Smooth muscle cell (in vitro differentiated cells): ENCODE data around the gene MRPL20. TPM values are rescaled to one million over a fixed set of nuclear protein-coding genes. Genes with fewer than 3 reads are reported as not detected.

Experiments
- DNase-seq: peaks from one replicate; lab custom pipeline; 2025; ENCODE audit not compliant: unreplicated experiment; lab: John Stamatoyannopoulos, UW
- H2AFZ ChIP-seq: fragments of 200-600 bp; sonication (generic); 2 replicates; pipeline ENCODE4 v1.6.0; 2016; ENCODE audit warnings: antibody characterized with exemption, low read depth, mild to moderate bottlenecking
- H3F3A ChIP-seq: fragments of 200-600 bp; sonication (generic); 2 replicates; pipeline ENCODE4 v1.6.0; 2017; ENCODE audit warnings: antibody characterized with exemption, low read depth
- H3K27ac ChIP-seq: fragments of 200-600 bp; sonication (generic); 2 replicates; pipeline ENCODE4 v1.5.1; 2016; ENCODE audit warnings: low read depth, mild to moderate bottlenecking
- H3K27me3 ChIP-seq: fragments of 200-600 bp; sonication (generic); 2 replicates; pipeline ENCODE4 v1.6.1; 2016; ENCODE audit warnings: low read depth, mild to moderate bottlenecking
- H3K36me3 ChIP-seq: fragments of 200-600 bp; sonication (generic); 2 replicates; pipeline ENCODE4 v1.5.1; 2016; ENCODE audit warnings: low read depth
- H3K4me1 ChIP-seq: fragments of 200-600 bp; sonication (generic); 2 replicates; pipeline ENCODE4 v1.5.1; 2016; ENCODE audit warnings: low read depth
- H3K4me2 ChIP-seq: fragments of 200-600 bp; sonication (generic); 2 replicates; pipeline ENCODE4 v1.6.0; 2016; ENCODE audit warnings: mild to moderate bottlenecking
- H3K4me3 ChIP-seq: fragments of 200-600 bp; sonication (generic); 2 replicates; pipeline ENCODE4 v1.5.1; 2016; ENCODE audit warnings: mild to moderate bottlenecking
- H3K79me2 ChIP-seq: fragments of 200-600 bp; sonication (generic); 2 replicates; pipeline ENCODE4 v1.6.0; 2016; ENCODE audit warnings: low read depth, mild to moderate bottlenecking
- H3K9ac ChIP-seq: fragments of 200-600 bp; sonication (generic); 2 replicates; pipeline ENCODE4 v1.6.0; 2016; ENCODE audit warnings: low read depth
- H3K9me3 ChIP-seq: fragments of 200-600 bp; sonication (generic); replicated peaks from 2 replicates; pipeline ENCODE4 v1.5.1; 2016; ENCODE audit warnings: low read depth
- H4K20me1 ChIP-seq: fragments of 200-600 bp; sonication (generic); 2 replicates; pipeline ENCODE4 v1.6.0; 2016; ENCODE audit warnings: low read depth
- CTCF ChIP-seq: fragments of 200-600 bp; sonication (generic); IDR thresholded peaks from 2 replicates; pipeline ENCODE4 v1.5.1; 2017; ENCODE audit warnings: borderline replicate concordance, mild to moderate bottlenecking, antibody characterized with exemption; ENCODE audit not compliant: insufficient read depth, poor library complexity, severe bottlenecking
- WGBS: methylation state at CpG from one replicate; pipeline ENCODE4 v1.1.7; 2016; ENCODE audit warnings: low lambda C conversion rate; 5-methylcytosine and 5-hydroxymethylcytosine counted together
- polyA plus RNA-seq: library from polyadenylated mRNA; unstranded; fragments of >200 nt; fragmentation: Nextera tagmentation; extraction: Ambion mirVana; gene quantifications from 2 replicates; pipeline ENCODE4 v1.2.1, GENCODE V29; 2016
- total RNA-seq: library from RNA; depleted of rRNA; stranded (reverse); fragments of >200 nt; gene quantifications from 2 replicates; pipeline ENCODE4 v1.2.3, GENCODE V29; 2014

The MRPL20 gene
- total and polyA plus RNA-seq, 2 experiments from 2014 or later: 99.6 to 147 TPM

- no peak overlapping the region for H3K9ac ChIP-seq
Measured at GRCh38 chr1:1422465-1423244, 15.6 kb upstream of the MRPL20 start.

GRCh38 chr1:1421907-1422464 lies 14.9 kb upstream of the MRPL20 start:
- Histone ChIP-seq H3K4me1 (peaks cover 15% of the 10 kb centered on the region), H3K4me3 (no peak overlapping the region), H4K20me1 (no peaks in the 10 kb centered on the region), H3K9me3 (no peaks in the 10 kb centered on the region), H3K27ac (peak overlapping the region; percentile 53), H3K27me3 (no peaks in the 10 kb centered on the region), H3K4me2 (peak overlapping the region; percentile 7), H3K36me3 (no peaks in the 10 kb centered on the region), H2AFZ (no peak overlapping the region), H3K79me2 (no peaks in the 10 kb centered on the region), H3K9ac (no peak overlapping the region), H3F3A (peaks cover 7% of the 10 kb centered on the region)
- TF ChIP-seq CTCF: no peak
- WGBS: 82% methylated on average over 7 of the region's 7 CpGs
- no peak for DNase-seq

More at GRCh38 chr1:1422465-1423244, 15.6 kb upstream of the MRPL20 start:
- Histone ChIP-seq H3K27ac (peak overlapping the region; percentile 53), H3K4me1 (peaks cover 15% of the 10 kb centered on the region), H2AFZ (no peak overlapping the region), H3K9me3 (no peaks in the 10 kb centered on the region), H3K4me2 (peak overlapping the region; percentile 7), H3K27me3 (no peaks in the 10 kb centered on the region), H4K20me1 (no peaks in the 10 kb centered on the region), H3K79me2 (no peaks in the 10 kb centered on the region), H3K4me3 (no peak overlapping the region), H3K36me3 (no peaks in the 10 kb centered on the region), H3F3A (peaks cover 7% of the 10 kb centered on the region)
- WGBS: 55% methylated on average over 29 of the region's 29 CpGs
- TF ChIP-seq CTCF: no peak
- DNase-seq: no peak

DNA sequence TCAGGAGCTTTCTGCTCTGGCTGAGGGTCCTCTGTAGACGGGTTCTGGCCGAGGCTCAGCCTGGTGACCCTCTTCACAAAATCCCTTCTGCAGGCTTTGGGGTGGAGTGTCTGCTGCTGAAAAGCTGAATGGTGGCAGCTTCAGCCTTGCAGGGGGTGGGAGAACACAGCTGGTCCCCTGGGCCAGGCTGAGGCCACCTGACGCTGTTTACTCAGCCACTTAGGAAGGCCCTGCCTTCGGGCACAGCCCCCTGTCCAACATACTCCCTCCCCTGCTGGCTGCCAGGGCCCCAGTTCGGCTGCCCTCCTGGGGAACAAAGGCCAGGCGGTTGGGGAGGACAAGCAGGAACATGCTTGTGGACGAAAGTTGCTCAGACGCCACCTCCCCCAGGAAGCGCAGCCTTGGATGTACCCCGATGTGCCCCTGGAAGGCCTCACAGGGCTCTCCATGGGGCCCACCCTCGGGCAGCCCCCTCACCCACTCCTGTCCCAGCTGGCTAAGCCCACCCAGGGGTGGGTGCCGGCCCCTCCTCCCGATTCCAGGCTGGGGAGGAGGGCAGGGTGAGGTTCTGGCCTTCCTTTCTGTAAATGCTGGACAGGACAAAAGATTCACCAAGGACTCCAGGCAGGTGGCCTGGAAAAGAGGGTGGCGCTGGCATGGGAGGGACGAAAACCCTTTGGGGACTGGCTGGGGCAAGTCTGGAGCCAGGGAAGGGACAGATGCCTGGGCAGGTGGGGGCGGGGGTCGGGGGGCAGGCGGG lies 14.2 kb upstream of the MRPL20 start, which contains the start of gene ANKRD65:
Gene ANKRD65 (minus strand): TSS at position 130 of the 760 bp plus-strand sequence. CDS start 271 bp downstream, outside the sequence.
- Histone ChIP-seq H3K4me2 (peak within 1 kb of the TSS; percentile 54), H2AFZ (no peak within 1 kb of the TSS), H3K9ac (no peak within 1 kb of the TSS)

More for the DNA sequence above, 14.2 kb upstream of the MRPL20 start, which contains the start of gene ANKRD65:
- H3K27me3 ChIP-seq: no peaks in the 10 kb centered on the region
- no peaks in the 10 kb centered on the region for H4K20me1 ChIP-seq
- peak within 1 kb of the TSS; percentile 8 for H3K4me3 ChIP-seq
- H3F3A ChIP-seq: peaks cover 7% of the 10 kb centered on the region
- no peak for DNase-seq
- H3K4me1 ChIP-seq: peaks cover 11% of the 10 kb centered on the region
- H3K36me3 ChIP-seq: no peaks in the 10 kb centered on the region
- no peak for TF ChIP-seq CTCF
- H3K79me2 ChIP-seq: no peaks in the 10 kb centered on the region
- peak within 1 kb of the TSS; percentile 53 for H3K27ac ChIP-seq
- WGBS: 80% methylated on average over 17 of the region's 18 CpGs
- no peaks in the 10 kb centered on the region for H3K9me3 ChIP-seq
